CMK (cell line): Measurements from ENCODE around the gene KCNE5.
"Not testable (repeated sequence)": the region's sequence is repeated elsewhere in the genome, so short reads cannot be mapped to it uniquely, and the experiment has no call there.

ENCODE experiments used
- DNase-seq: peaks from one replicate; pipeline ENCODE4 v3.0.0-alpha.2; 2010; ENCODE audit warnings: low read depth

Gene KCNE5, protein sequence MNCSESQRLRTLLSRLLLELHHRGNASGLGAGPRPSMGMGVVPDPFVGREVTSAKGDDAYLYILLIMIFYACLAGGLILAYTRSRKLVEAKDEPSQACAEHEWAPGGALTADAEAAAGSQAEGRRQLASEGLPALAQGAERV

GRCh38 chrX:109624641-109625616 is at the start of gene KCNE5:
KCNE5 (minus strand) TSS chrX:109625172; CDS start chrX:109625020, 152 bp downstream.
- DNase-seq, result no peak

- no peak for DNase-seq
Measured at GRCh38 chrX:109672239-109672638, 47.3 kb upstream of the KCNE5 start.

DNA sequence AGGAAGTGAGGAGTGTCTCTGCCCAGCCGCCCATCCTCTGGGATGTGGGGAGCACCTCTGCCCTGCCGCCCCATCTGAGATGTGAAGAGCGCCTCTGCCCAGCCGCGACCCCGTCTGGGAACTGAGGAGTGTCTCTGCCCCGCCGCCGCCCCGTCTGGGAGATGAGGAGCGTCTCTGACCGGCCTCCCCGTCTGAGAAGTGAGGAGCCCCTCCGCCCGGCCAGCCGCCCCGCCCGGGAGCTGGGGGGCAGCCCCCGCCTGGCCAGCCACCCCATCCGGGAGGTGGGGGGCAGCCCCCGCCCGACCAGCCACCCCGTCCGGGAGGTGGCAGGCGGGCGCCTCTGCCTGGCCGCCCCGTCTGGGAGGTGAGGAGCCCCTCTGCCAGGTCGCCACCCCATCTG is 46.2 kb upstream of the KCNE5 start:
- not testable (repeated sequence) for DNase-seq

DNA sequence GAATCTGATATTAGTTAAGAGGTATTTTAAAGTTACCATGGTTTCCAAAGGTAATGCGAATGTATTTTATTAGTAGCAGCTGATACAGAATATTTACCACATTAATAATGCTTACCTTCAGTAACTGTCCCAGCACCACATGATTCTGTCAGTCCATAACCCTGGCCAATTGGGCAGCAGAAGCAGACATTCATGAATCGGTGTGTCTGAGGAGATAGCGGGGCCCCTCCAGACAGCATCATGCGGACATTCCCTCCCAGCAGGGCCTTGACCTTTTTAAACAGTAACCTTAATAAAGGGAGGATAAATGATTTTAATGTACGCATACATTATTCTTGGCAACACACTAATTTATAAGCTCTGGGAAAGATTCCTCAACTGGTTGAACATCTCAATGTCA is 43.0 kb upstream of the KCNE5 start:
- no peak for DNase-seq

- no peak for DNase-seq
Measured at GRCh38 chrX:109660435-109661143, 35.6 kb upstream of the KCNE5 start.

GRCh38 chrX:109658391-109658790 is 33.4 kb upstream of the KCNE5 start:
- DNase-seq, result no peak

- DNase-seq, result not testable (repeated sequence)
Measured at GRCh38 chrX:109657364-109657763, 32.4 kb upstream of the KCNE5 start.

GRCh38 chrX:109656774-109657173 is 31.8 kb upstream of the KCNE5 start:
- no peak for DNase-seq

GRCh38 chrX:109655502-109656201 is 30.7 kb upstream of the KCNE5 start:
- no peak for DNase-seq

GRCh38 chrX:109654516-109655109 is 29.6 kb upstream of the KCNE5 start:
- DNase-seq, result no peak

GRCh38 chrX:109644671-109645070 is 19.7 kb upstream of the KCNE5 start:
- DNase-seq, result not testable (repeated sequence)

- no peak for DNase-seq
Measured at GRCh38 chrX:109643687-109644086, 18.7 kb upstream of the KCNE5 start.

- no peak for DNase-seq
Measured at GRCh38 chrX:109638158-109638557, 13.2 kb upstream of the KCNE5 start.

DNA sequence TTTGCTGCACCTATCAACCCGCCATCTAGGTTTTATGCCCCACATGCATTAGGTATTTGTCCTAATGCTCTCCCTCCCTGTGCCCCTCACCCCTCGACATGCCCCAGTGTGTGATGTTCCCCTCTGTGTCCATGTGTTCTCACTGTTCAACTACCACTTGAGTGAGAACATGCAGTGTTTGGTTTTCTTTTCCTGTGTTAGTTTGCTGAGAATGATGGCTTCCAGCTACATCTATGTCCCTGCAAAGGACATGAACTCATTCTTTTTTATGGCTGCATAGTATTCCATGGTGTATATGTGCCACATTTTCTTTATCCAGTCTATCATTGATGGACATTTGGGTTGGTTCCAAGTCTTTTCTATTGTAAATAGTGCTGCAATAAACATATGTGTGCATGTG is 12.5 kb upstream of the KCNE5 start:
- DNase-seq, result not testable (repeated sequence)

- DNase-seq, result no peak
Measured at GRCh38 chrX:109635146-109635545, 10.2 kb upstream of the KCNE5 start.

DNA sequence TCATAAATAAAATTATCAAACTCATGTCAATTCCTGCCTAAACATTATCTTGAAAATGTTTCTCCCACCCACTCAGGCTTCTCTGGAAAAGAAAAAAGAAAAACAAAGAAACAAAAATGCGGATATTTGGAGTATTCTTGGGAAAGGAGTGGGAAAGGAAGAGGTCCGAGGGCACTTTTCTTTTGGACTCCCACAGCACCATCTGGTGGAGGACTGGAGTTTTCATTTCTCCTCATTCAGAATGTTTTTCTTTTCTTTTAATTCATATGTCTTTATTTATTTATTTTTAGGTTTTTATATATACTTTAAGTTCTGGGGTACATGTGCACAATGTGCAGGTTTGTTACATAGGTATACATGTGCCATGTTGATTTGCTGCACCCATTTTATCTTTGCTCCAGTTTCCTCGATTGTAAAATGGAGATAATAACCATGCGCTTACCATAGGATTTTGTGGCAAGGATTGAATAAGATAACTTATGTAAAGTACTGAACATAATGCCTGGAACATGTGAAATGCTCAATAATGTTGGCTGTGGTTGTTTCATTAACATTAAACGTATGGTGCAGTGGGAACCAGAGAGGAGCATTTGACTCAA is 8.0 kb upstream of the KCNE5 start:
- DNase-seq, result no peak

DNA sequence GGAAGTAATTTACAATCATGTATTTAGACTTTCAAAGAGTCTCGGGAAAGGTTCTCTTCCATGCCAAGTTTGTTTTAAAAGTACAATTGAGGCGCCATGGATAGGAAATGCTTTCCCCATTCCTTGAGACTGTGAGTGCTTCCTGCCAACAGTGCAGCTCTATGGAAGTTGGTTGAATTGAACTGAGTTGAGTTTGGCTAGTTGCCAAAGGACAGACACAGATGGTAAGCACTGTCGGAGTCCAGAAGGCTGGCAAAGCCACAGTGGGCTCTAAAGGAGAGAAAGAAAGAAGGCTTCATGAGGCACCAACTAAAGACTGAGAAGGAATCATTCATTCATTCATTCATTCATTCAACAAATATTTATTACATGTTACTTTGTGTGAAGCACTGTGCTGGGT is 4.3 kb upstream of the KCNE5 start:
- no peak for DNase-seq

GRCh38 chrX:109626637-109627036 is 1.7 kb upstream of the KCNE5 start:
- DNase-seq, result no peak

- no peak for DNase-seq
Measured at GRCh38 chrX:109623997-109624396, 975 bp downstream of the KCNE5 start.

GRCh38 chrX:109622270-109622669 is 2.7 kb downstream of the KCNE5 start:
- no peak for DNase-seq

- no peak for DNase-seq
Measured at GRCh38 chrX:109619771-109620170, 5.2 kb downstream of the KCNE5 start.
